ENCODE results near the gene SMIM15. TPM values are rescaled to one million over a fixed set of nuclear protein-coding genes. Genes with fewer than 3 reads are reported as not detected.
"Not testable (repeated sequence)": the region's sequence is repeated elsewhere in the genome, so short reads cannot be mapped to it uniquely, and the experiment has no call there.

The SMIM15 gene
- total and polyA plus RNA-seq, 10 of the 15 experiments (the other 5 are each of a cell fraction or from before 2014, with no cell fraction given), result 13.8 to 83.3 (median 53.9) TPM

- Histone ChIP-seq H3K27ac (ENCODE audit: control insufficient read depth, insufficient read depth) (no peak overlapping the region), H4K20me1 (ENCODE audit: control insufficient read depth, insufficient read depth) (no peaks in the 10 kb centered on the region), H3K36me3 (ENCODE audit: control insufficient read depth in 2 of 2, insufficient read depth in 2 of 2, low read length in 1 of 2) (no peaks in the 10 kb centered on the region), H3K9me3 (replicated peaks; ENCODE audit: control insufficient read depth, insufficient read depth, low read length) (no peaks in the 10 kb centered on the region; the same call in 2 of the 3 replicates), H3K27me3 (replicated peaks in 1 of 2; ENCODE audit: control insufficient read depth in 2 of 2, insufficient read depth in 2 of 2, low read length in 1 of 2) (no peaks in the 10 kb centered on the region), H2AFZ (ENCODE audit: control insufficient read depth, low read depth, low read length) (no peak overlapping the region), H3K79me2 (ENCODE audit: control insufficient read depth, insufficient read depth, low read length) (no peaks in the 10 kb centered on the region), H3K4me3 (no peak overlapping the region), H3K9ac (ENCODE audit: control insufficient read depth, insufficient read depth, low read length) (no peak overlapping the region), H3K4me2 (ENCODE audit: control insufficient read depth, insufficient read depth) (no peak overlapping the region), H3K4me1 (ENCODE audit: control insufficient read depth, insufficient read depth, low read length) (peaks cover 2% of the 10 kb centered on the region; the same call in 1 of the 2 replicates)
- BruUV-seq (replicated peaks), result no TSS peak
- ATAC-seq (no peak), FAIRE-seq (no peak), DNase-seq (ENCODE audit: low read depth, low spot score) (no peak)
- in situ Hi-C loops (cut with MboI) (no loop called here), intact Hi-C loops (cut with micrococcal nuclease; ENCODE audit: unreplicated experiment) (no loop called here)
- CTCF ChIA-PET, result interaction anchor here (2.6 kb wide), 1 partner anchor 122 kb away, joined by 10 read pairs; no protein-coding TSS in a partner anchor
- no peak for TF ChIP-seq KAT2A (conservative IDR thresholded peaks at IDR 0.05; ENCODE audit: control insufficient read depth, low read depth, low read length)
- POLR2A ChIA-PET, result no interaction called here
- SMC1A ChIA-PET (ENCODE audit: uncharacterized antibody, unreplicated experiment), result interaction anchor here (1.0 to 4.6 kb wide), 9 partner anchors 16 to 459 kb away, joined by 3 to 30 read pairs (median 7); no protein-coding TSS in a partner anchor
- WGBS (ENCODE audit: insufficient coverage, insufficient replicate concordance, low lambda C conversion rate, missing lambda C conversion rate), result 56% methylated on average over 2 of the region's 2 CpGs
- RAD21 ChIA-PET (ENCODE audit: unreplicated experiment), result interaction anchor here (1.4 to 5.1 kb wide), 3 partner anchors 21 to 264 kb away, joined by 3 to 64 read pairs (median 19); partner anchors contain the start of gene ZSWIM6
These were observed 36.3 kb upstream of the SMIM15 start for GRCh38 chr5:61198606-61199005.

- H3K4me3 ChIP-seq; RAD21 ChIA-PET (ENCODE audit: unreplicated experiment); DNase-seq (ENCODE audit: low read depth, low spot score); SMC1A ChIA-PET (ENCODE audit: uncharacterized antibody, unreplicated experiment); CTCF ChIA-PET; H2AFZ ChIP-seq (ENCODE audit: control insufficient read depth, low read depth, low read length); H3K9me3 ChIP-seq (replicated peaks; ENCODE audit: control insufficient read depth, insufficient read depth, low read length); H3K27ac ChIP-seq (ENCODE audit: control insufficient read depth, insufficient read depth); H3K27me3 ChIP-seq (replicated peaks in 1 of 2; ENCODE audit: control insufficient read depth in 2 of 2, insufficient read depth in 2 of 2, low read length in 1 of 2); POLR2A ChIA-PET; H3K4me1 ChIP-seq (ENCODE audit: control insufficient read depth, insufficient read depth, low read length); BruUV-seq (replicated peaks); FAIRE-seq; H3K36me3 ChIP-seq (ENCODE audit: control insufficient read depth in 2 of 2, insufficient read depth in 2 of 2, low read length in 1 of 2); in situ Hi-C loops (cut with MboI); H3K4me2 ChIP-seq (ENCODE audit: control insufficient read depth, insufficient read depth); ATAC-seq; H4K20me1 ChIP-seq (ENCODE audit: control insufficient read depth, insufficient read depth); H3K79me2 ChIP-seq (ENCODE audit: control insufficient read depth, insufficient read depth, low read length); intact Hi-C loops (cut with micrococcal nuclease; ENCODE audit: unreplicated experiment); H3K9ac ChIP-seq (ENCODE audit: control insufficient read depth, insufficient read depth, low read length): not testable (repeated sequence)
- WGBS (ENCODE audit: insufficient coverage, insufficient replicate concordance, low lambda C conversion rate, missing lambda C conversion rate), result 53% methylated on average over 2 of the region's 2 CpGs
These were observed 25.6 kb upstream of the SMIM15 start for GRCh38 chr5:61187826-61188225.

- POLR2A ChIA-PET; DNase-seq (ENCODE audit: low read depth, low spot score); H4K20me1 ChIP-seq (ENCODE audit: control insufficient read depth, insufficient read depth); H3K4me3 ChIP-seq; FAIRE-seq; H2AFZ ChIP-seq (ENCODE audit: control insufficient read depth, low read depth, low read length); H3K79me2 ChIP-seq (ENCODE audit: control insufficient read depth, insufficient read depth, low read length); H3K9me3 ChIP-seq (replicated peaks; ENCODE audit: control insufficient read depth, insufficient read depth, low read length); BruUV-seq (replicated peaks); SMC1A ChIA-PET (ENCODE audit: uncharacterized antibody, unreplicated experiment); H3K27me3 ChIP-seq (replicated peaks in 1 of 2; ENCODE audit: control insufficient read depth in 2 of 2, insufficient read depth in 2 of 2, low read length in 1 of 2); H3K27ac ChIP-seq (ENCODE audit: control insufficient read depth, insufficient read depth); in situ Hi-C loops (cut with MboI); ATAC-seq; H3K36me3 ChIP-seq (ENCODE audit: control insufficient read depth in 2 of 2, insufficient read depth in 2 of 2, low read length in 1 of 2); H3K9ac ChIP-seq (ENCODE audit: control insufficient read depth, insufficient read depth, low read length); intact Hi-C loops (cut with micrococcal nuclease; ENCODE audit: unreplicated experiment); H3K4me1 ChIP-seq (ENCODE audit: control insufficient read depth, insufficient read depth, low read length); H3K4me2 ChIP-seq (ENCODE audit: control insufficient read depth, insufficient read depth); CTCF ChIA-PET; RAD21 ChIA-PET (ENCODE audit: unreplicated experiment): not testable (repeated sequence)
These were observed 25.1 kb upstream of the SMIM15 start for GRCh38 chr5:61187352-61187751.

Data from GM12878 (cell line).